OCI-LY3 (cell line): ENCODE measurements around the gene MACF1.

Experiments used
- CTCF ChIP-seq: fragments of 200-600, 300-600 bp; sonication (generic); IDR thresholded peaks from 2 replicates; pipeline ENCODE4 v1.5.1; 2014; ENCODE audit warnings: antibody characterized with exemption, low read length, low read depth
- EZH2phosphoT487 ChIP-seq: fragments of 200-600 bp; shearing (Covaris generic); IDR thresholded peaks from 2 replicates; pipeline ENCODE4 v1.6.1; 2018; ENCODE audit warnings: antibody characterized with exemption, mixed run types, low read depth

GRCh38 chr1:39195166-39196111 lies 9.1 kb upstream of the MACF1 start:
- no peak for TF ChIP-seq CTCF
- TF ChIP-seq EZH2phosphoT487 = no peak
